ENCODE measurements around the gene MEGF11.

DNA sequence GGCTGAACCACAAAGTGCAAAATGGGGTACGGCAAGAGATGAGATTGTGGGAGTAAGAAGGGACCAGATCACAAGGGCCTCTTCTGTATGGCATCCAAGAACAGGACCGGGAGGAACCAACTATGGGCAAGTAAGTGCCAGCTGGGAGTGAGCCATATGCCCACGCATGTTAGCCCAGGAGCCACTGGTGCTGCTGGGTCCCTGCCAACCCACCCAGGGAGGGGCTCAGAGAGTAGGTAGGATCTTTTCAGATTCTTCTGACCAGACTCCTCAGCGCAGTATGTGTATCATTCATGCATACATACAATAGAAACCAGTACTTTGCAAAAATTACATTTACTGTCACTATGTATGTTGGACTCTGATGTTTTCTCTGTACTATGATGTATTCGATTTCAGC lies 330.3 kb downstream of the MEGF11 start:
- no peak for TF ChIP-seq GATA3 (IDR thresholded peaks at IDR 0.05; ENCODE audit: low read depth, low read length)
- no peak for TF ChIP-seq GATA2 (IDR thresholded peaks at IDR 0.05; ENCODE audit: low read depth, low read length)
